ENCODE data around the gene TMEM131L.

Gene TMEM131L

GRCh38 chr4:153512162-153512852 lies 46.1 kb downstream of the TMEM131L start:
- Histone ChIP-seq H3K9ac (ENCODE audit: low read depth in 1 of 2, low read length in 2 of 2) (no peak overlapping the region), H3K4me3 (ENCODE audit: low read depth in 1 of 2, low read length in 2 of 2) (no peak overlapping the region), H3K27me3 (ENCODE audit: control insufficient read depth in 1 of 2, insufficient read depth in 2 of 2, low read length in 2 of 2) (no peaks in the 10 kb centered on the region), H3K9me3 (ENCODE audit: control insufficient read depth in 1 of 2, low read length in 2 of 2) (no peaks in the 10 kb centered on the region), H3K27ac (ENCODE audit: low read depth, low read length) (no peak overlapping the region), H3K36me3 (ENCODE audit: control insufficient read depth in 1 of 2, insufficient read depth in 2 of 2, low read length in 2 of 2) (no peaks in the 10 kb centered on the region), H3K4me1 (ENCODE audit: control insufficient read depth in 1 of 2, insufficient read depth in 2 of 2, low read length in 2 of 2) (peaks cover 0 to 7% of the 10 kb centered on the region in 2 donors)

- no peak overlapping the region for H3K27ac ChIP-seq (ENCODE audit: low read depth, low read length)
- no peaks in the 10 kb centered on the region for H3K27me3 ChIP-seq (ENCODE audit: control insufficient read depth in 1 of 2, insufficient read depth in 2 of 2, low read length in 2 of 2)
- peaks cover 0 to 11% of the 10 kb centered on the region in 2 donors for H3K4me1 ChIP-seq (ENCODE audit: control insufficient read depth in 1 of 2, insufficient read depth in 2 of 2, low read length in 2 of 2)
- H3K9me3 ChIP-seq (ENCODE audit: control insufficient read depth in 1 of 2, low read length in 2 of 2) = no peaks in the 10 kb centered on the region
- H3K9ac ChIP-seq (ENCODE audit: low read depth in 1 of 2, low read length in 2 of 2) = no peak overlapping the region
- H3K4me3 ChIP-seq (ENCODE audit: low read depth in 1 of 2, low read length in 2 of 2) = no peak overlapping the region
- H3K36me3 ChIP-seq (ENCODE audit: control insufficient read depth in 1 of 2, insufficient read depth in 2 of 2, low read length in 2 of 2) = no peaks in the 10 kb centered on the region
These were observed 46.9 kb downstream of the TMEM131L start for GRCh38 chr4:153512952-153513500.

DNA sequence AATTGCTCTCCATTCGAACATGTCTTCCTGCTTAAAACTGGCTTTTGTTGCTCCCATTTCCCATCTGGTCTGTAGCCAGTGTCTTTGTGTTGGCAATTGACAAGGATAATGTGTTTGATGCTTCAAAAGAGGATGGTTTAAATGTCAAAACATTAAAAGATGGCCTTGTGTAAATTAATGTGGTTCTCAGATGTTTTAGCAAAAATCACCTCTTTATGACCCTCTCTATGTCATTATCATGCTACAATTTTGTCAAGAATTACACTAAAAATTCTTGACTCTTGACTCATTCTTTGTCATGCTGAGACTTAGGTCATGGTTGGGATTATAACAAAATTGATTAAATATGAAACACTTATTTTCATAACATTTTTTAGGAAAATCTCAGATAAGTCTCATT lies 47.4 kb downstream of the TMEM131L start:
- peaks cover 0 to 17% of the 10 kb centered on the region in 2 donors for H3K4me1 ChIP-seq (ENCODE audit: control insufficient read depth in 1 of 2, insufficient read depth in 2 of 2, low read length in 2 of 2)
- no peaks in the 10 kb centered on the region for H3K36me3 ChIP-seq (ENCODE audit: control insufficient read depth in 1 of 2, insufficient read depth in 2 of 2, low read length in 2 of 2)
- H3K27ac ChIP-seq (ENCODE audit: low read depth, low read length) = no peak overlapping the region
- H3K4me3 ChIP-seq (ENCODE audit: low read depth in 1 of 2, low read length in 2 of 2) = no peak overlapping the region
- no peaks in the 10 kb centered on the region for H3K27me3 ChIP-seq (ENCODE audit: control insufficient read depth in 1 of 2, insufficient read depth in 2 of 2, low read length in 2 of 2)
- no peaks in the 10 kb centered on the region for H3K9me3 ChIP-seq (ENCODE audit: control insufficient read depth in 1 of 2, low read length in 2 of 2)
- H3K9ac ChIP-seq (ENCODE audit: low read depth in 1 of 2, low read length in 2 of 2) = no peak overlapping the region

DNA sequence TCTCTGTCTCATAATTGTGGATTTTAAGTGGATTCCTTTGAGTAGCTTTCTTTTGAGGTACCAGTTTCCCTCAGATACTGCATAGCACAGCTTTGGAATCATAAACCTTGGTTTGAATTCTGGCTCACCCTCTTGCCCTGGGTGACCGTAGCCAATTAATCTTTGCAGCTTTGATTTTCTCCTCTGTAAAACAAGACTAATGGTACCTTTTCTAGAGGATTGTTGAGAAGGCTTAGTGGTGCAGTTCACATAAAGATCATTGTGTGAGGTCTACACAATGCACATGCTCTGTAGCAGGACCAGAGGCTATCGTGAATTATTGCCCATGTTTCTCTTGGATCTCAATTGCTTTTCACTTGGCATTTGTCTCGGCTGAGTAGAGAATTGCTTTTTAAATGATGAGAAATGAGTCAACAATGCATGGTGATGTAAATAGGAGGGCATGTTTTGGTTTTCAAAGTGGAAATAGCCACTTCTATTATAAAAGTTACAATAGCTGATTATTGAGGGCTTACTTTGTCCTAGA lies 47.9 kb downstream of the TMEM131L start:
- Histone ChIP-seq H3K27me3 (ENCODE audit: control insufficient read depth in 1 of 2, insufficient read depth in 2 of 2, low read length in 2 of 2) (no peaks in the 10 kb centered on the region), H3K9me3 (ENCODE audit: control insufficient read depth in 1 of 2, low read length in 2 of 2) (no peaks in the 10 kb centered on the region), H3K27ac (ENCODE audit: low read depth, low read length) (no peak overlapping the region), H3K9ac (ENCODE audit: low read depth in 1 of 2, low read length in 2 of 2) (no peak overlapping the region), H3K4me3 (ENCODE audit: low read depth in 1 of 2, low read length in 2 of 2) (no peak overlapping the region), H3K36me3 (ENCODE audit: control insufficient read depth in 1 of 2, insufficient read depth in 2 of 2, low read length in 2 of 2) (no peaks in the 10 kb centered on the region), H3K4me1 (ENCODE audit: control insufficient read depth in 1 of 2, insufficient read depth in 2 of 2, low read length in 2 of 2) (peaks cover 4 to 21% of the 10 kb centered on the region in 2 donors)

DNA sequence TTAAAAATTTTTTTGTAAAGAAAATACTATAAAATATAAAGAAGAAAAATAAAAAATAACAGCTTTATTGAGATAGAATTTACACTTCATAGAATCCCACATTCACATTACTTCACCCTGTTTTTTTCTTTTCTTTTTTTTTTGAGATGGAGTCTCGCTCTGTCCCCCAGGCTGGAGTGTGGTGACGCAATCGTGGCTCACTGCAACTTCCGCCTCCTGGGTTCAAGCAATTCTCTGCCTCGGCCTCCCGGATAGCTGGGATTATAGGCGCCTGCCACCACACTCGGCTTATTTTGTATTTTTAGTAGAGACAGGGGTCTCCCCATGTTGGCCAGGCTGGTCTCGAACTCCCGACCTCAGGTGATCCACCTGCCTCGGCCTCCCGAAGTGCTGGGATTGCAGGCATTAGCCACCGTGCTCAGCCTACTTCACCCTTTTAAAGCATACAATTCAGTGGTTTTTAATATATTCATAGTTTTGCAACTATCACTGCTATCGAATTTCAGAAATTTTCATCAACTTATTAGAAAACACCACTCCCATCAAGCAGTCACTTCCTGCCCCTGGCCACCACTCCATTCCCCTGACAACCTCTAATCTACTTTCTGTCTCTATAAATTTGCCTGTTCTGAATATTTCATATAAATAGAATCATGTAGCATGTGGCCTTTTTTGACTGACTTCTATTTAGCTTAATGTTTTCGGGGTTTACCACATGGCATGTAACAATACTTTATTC lies 48.7 kb downstream of the TMEM131L start:
- no peaks in the 10 kb centered on the region for H3K27me3 ChIP-seq (ENCODE audit: control insufficient read depth in 1 of 2, insufficient read depth in 2 of 2, low read length in 2 of 2)
- H3K4me1 ChIP-seq (ENCODE audit: control insufficient read depth in 1 of 2, insufficient read depth in 2 of 2, low read length in 2 of 2) = peaks cover 11 to 28% of the 10 kb centered on the region in 2 donors
- no peaks in the 10 kb centered on the region for H3K36me3 ChIP-seq (ENCODE audit: control insufficient read depth in 1 of 2, insufficient read depth in 2 of 2, low read length in 2 of 2)
- H3K9ac ChIP-seq (ENCODE audit: low read depth in 1 of 2, low read length in 2 of 2) = no peak overlapping the region
- H3K27ac ChIP-seq (ENCODE audit: low read depth, low read length) = no peak overlapping the region
- H3K4me3 ChIP-seq (ENCODE audit: low read depth in 1 of 2, low read length in 2 of 2) = no peak overlapping the region
- no peaks in the 10 kb centered on the region for H3K9me3 ChIP-seq (ENCODE audit: control insufficient read depth in 1 of 2, low read length in 2 of 2)

- H3K9ac ChIP-seq (ENCODE audit: low read depth in 1 of 2, low read length in 2 of 2) = no peak overlapping the region
- H3K4me1 ChIP-seq (ENCODE audit: control insufficient read depth in 1 of 2, insufficient read depth in 2 of 2, low read length in 2 of 2) = peaks cover 24 to 39% of the 10 kb centered on the region in 2 donors
- no peak overlapping the region for H3K4me3 ChIP-seq (ENCODE audit: low read depth in 1 of 2, low read length in 2 of 2)
- H3K9me3 ChIP-seq (ENCODE audit: control insufficient read depth in 1 of 2, low read length in 2 of 2) = no peaks in the 10 kb centered on the region
- no peak overlapping the region for H3K27ac ChIP-seq (ENCODE audit: low read depth, low read length)
- no peaks in the 10 kb centered on the region for H3K36me3 ChIP-seq (ENCODE audit: control insufficient read depth in 1 of 2, insufficient read depth in 2 of 2, low read length in 2 of 2)
- no peaks in the 10 kb centered on the region for H3K27me3 ChIP-seq (ENCODE audit: control insufficient read depth in 1 of 2, insufficient read depth in 2 of 2, low read length in 2 of 2)
These were observed 51.0 kb downstream of the TMEM131L start for GRCh38 chr4:153517159-153517558.

- Histone ChIP-seq H3K27me3 (ENCODE audit: control insufficient read depth in 1 of 2, insufficient read depth in 2 of 2, low read length in 2 of 2) (no peaks in the 10 kb centered on the region), H3K4me1 (ENCODE audit: control insufficient read depth in 1 of 2, insufficient read depth in 2 of 2, low read length in 2 of 2) (peaks cover 24 to 39% of the 10 kb centered on the region in 2 donors), H3K4me3 (ENCODE audit: low read depth in 1 of 2, low read length in 2 of 2) (peak overlapping the region in 1 of 2 donors; percentile 55), H3K9me3 (ENCODE audit: control insufficient read depth in 1 of 2, low read length in 2 of 2) (no peaks in the 10 kb centered on the region), H3K27ac (ENCODE audit: low read depth, low read length) (no peak overlapping the region), H3K9ac (ENCODE audit: low read depth in 1 of 2, low read length in 2 of 2) (no peak overlapping the region), H3K36me3 (ENCODE audit: control insufficient read depth in 1 of 2, insufficient read depth in 2 of 2, low read length in 2 of 2) (no peaks in the 10 kb centered on the region)
These were observed 51.8 kb downstream of the TMEM131L start for GRCh38 chr4:153518001-153518400.

GRCh38 chr4:153518637-153519389 lies 52.7 kb downstream of the TMEM131L start:
- H3K9me3 ChIP-seq (ENCODE audit: control insufficient read depth in 1 of 2, low read length in 2 of 2) = no peaks in the 10 kb centered on the region
- peaks cover 27 to 47% of the 10 kb centered on the region in 2 donors for H3K4me1 ChIP-seq (ENCODE audit: control insufficient read depth in 1 of 2, insufficient read depth in 2 of 2, low read length in 2 of 2)
- H3K27me3 ChIP-seq (ENCODE audit: control insufficient read depth in 1 of 2, insufficient read depth in 2 of 2, low read length in 2 of 2) = no peaks in the 10 kb centered on the region
- H3K9ac ChIP-seq (ENCODE audit: low read depth in 1 of 2, low read length in 2 of 2) = peak overlapping the region; percentile 4 to 20
- no peak overlapping the region for H3K27ac ChIP-seq (ENCODE audit: low read depth, low read length)
- peak overlapping the region; percentile 55 for H3K4me3 ChIP-seq (ENCODE audit: low read depth in 1 of 2, low read length in 2 of 2)
- H3K36me3 ChIP-seq (ENCODE audit: control insufficient read depth in 1 of 2, insufficient read depth in 2 of 2, low read length in 2 of 2) = no peaks in the 10 kb centered on the region

GRCh38 chr4:153519687-153520086 lies 53.5 kb downstream of the TMEM131L start:
- no peaks in the 10 kb centered on the region for H3K9me3 ChIP-seq (ENCODE audit: control insufficient read depth in 1 of 2, low read length in 2 of 2)
- no peaks in the 10 kb centered on the region for H3K36me3 ChIP-seq (ENCODE audit: control insufficient read depth in 1 of 2, insufficient read depth in 2 of 2, low read length in 2 of 2)
- H3K4me3 ChIP-seq (ENCODE audit: low read depth in 1 of 2, low read length in 2 of 2) = no peak overlapping the region
- no peak overlapping the region for H3K27ac ChIP-seq (ENCODE audit: low read depth, low read length)
- peaks cover 28 to 56% of the 10 kb centered on the region in 2 donors for H3K4me1 ChIP-seq (ENCODE audit: control insufficient read depth in 1 of 2, insufficient read depth in 2 of 2, low read length in 2 of 2)
- H3K27me3 ChIP-seq (ENCODE audit: control insufficient read depth in 1 of 2, insufficient read depth in 2 of 2, low read length in 2 of 2) = no peaks in the 10 kb centered on the region
- H3K9ac ChIP-seq (ENCODE audit: low read depth in 1 of 2, low read length in 2 of 2) = no peak overlapping the region
